B cell (primary cell): ENCODE results near the gene NOC2L. TPM values are rescaled to one million over a fixed set of nuclear protein-coding genes. Genes with fewer than 3 reads are reported as not detected.
A peak's percentile ranks its signal among the peaks of the same experiment; 100 is the strongest.

Experiments
- ATAC-seq: fragments of 200-7000 bp; cut with Tn5 transposase; one replicate; pipeline ENCODE4 v1.10.0; 2021; ENCODE audit warnings: low read depth, mild to moderate bottlenecking, moderate number of reproducible peaks, moderate library complexity
- CTCF ChIA-PET: fragments of 350-600 bp; sonication (Branson Sonifier 250); formaldehyde crosslinking; loops from one replicate; lab custom pipeline; 2021; ENCODE audit warnings: antibody characterized with exemption, inconsistent platforms; lab: Charles Lee
- POLR2A ChIA-PET: fragments of 350-600 bp; sonication (Branson Sonifier 250); formaldehyde crosslinking; loops from one replicate; lab custom pipeline; 2021; ENCODE audit warnings: antibody characterized with exemption; lab: Charles Lee
- DNase-seq: peaks from one replicate; pipeline ENCODE4 v3.0.0; 2013
- H2AFZ ChIP-seq: 2 replicates; pipeline ENCODE4 v1.6.1; 2012; ENCODE audit warnings: mild to moderate bottlenecking, low read depth, low read length; ENCODE audit not compliant: insufficient read depth, poor library complexity, severe bottlenecking
- H3K27ac ChIP-seq, 2 donors: 1 replicate in 1 of 2; 2 replicates in 1 of 2; pipeline ENCODE4 v1.5.1; 2012 to 2013; ENCODE audit warnings: low read length in 2 of 2, mild to moderate bottlenecking in 2 of 2, moderate library complexity in 1 of 2
- H3K27me3 ChIP-seq, 4 experiments: fragments of 200-600 bp in 1 of 4; sonication (generic) in 1 of 4; replicated peaks in 1 of 4; 1 replicate in 2 of 4; 2 replicates in 2 of 4; pipeline versions ENCODE4 v1.6.1 to v1.7.0; 2013 to 2016; ENCODE audit warnings: low read length in 3 of 4, mild to moderate bottlenecking in 2 of 4, mixed read lengths in 1 of 4, moderate library complexity in 1 of 4; ENCODE audit not compliant: insufficient read depth in 4 of 4, control insufficient read depth in 3 of 4; ENCODE audit errors: control extremely low read depth in 1 of 4
- H3K36me3 ChIP-seq, 2 experiments: replicated peaks in 1 of 2; 1 replicate in 1 of 2; 2 replicates in 1 of 2; pipeline versions ENCODE4 v1.6.1 to v1.7.1; 2013; ENCODE audit warnings: low read length in 1 of 2; ENCODE audit not compliant: insufficient read depth in 2 of 2, control insufficient read depth in 1 of 2; ENCODE audit errors: control extremely low read depth in 1 of 2, extremely low read depth in 1 of 2
- H3K4me1 ChIP-seq, 2 donors: fragments of 200-600 bp in 1 of 2; sonication (generic) in 1 of 2; 1 replicate in 1 of 2; 2 replicates in 1 of 2; pipeline versions ENCODE4 v1.5.1 to v1.6.1; 2013 to 2017; ENCODE audit warnings: low read length in 2 of 2; ENCODE audit not compliant: control insufficient read depth in 2 of 2, insufficient read depth in 2 of 2
- H3K4me2 ChIP-seq: replicated peaks from 2 replicates; pipeline ENCODE3; 2012; ENCODE audit warnings: mild to moderate bottlenecking, low read depth, low read length; ENCODE audit not compliant: poor library complexity, severe bottlenecking
- H3K4me3 ChIP-seq, 5 experiments: fragments of 200-600 bp in 1 of 5; sonication (generic) in 1 of 5; 1 replicate in 3 of 5; 2 replicates in 2 of 5; pipeline versions ENCODE4 v1.5.1 to v1.7.0; 2011 to 2016; ENCODE audit warnings: low read length in 4 of 5, mild to moderate bottlenecking in 4 of 5, low read depth in 2 of 5, control low read depth in 1 of 5, moderate library complexity in 1 of 5; ENCODE audit not compliant: insufficient read depth in 1 of 5; ENCODE audit errors: control extremely low read depth in 1 of 5, extremely low read depth in 1 of 5
- H3K79me2 ChIP-seq: fragments of 200-600 bp; sonication (generic); one replicate; pipeline ENCODE4 v1.6.0; 2016; ENCODE audit warnings: low read length; ENCODE audit not compliant: control insufficient read depth, insufficient read depth
- H3K9ac ChIP-seq: fragments of 200-600 bp; sonication (generic); 2 replicates; pipeline ENCODE4 v1.6.1; 2017; ENCODE audit warnings: mild to moderate bottlenecking, low read length, moderate library complexity
- H3K9me3 ChIP-seq, 3 donors: one replicate each; pipeline versions ENCODE4 v1.6.1 to v1.7.1; 2013; ENCODE audit warnings: low read length in 2 of 3; ENCODE audit not compliant: control insufficient read depth in 2 of 3, insufficient read depth in 1 of 3; ENCODE audit errors: control extremely low read depth in 1 of 3
- H4K20me1 ChIP-seq: 2 replicates; pipeline ENCODE4 v1.6.0; 2012; ENCODE audit warnings: mild to moderate bottlenecking, low read length; ENCODE audit not compliant: insufficient read depth, control insufficient read depth, poor library complexity, severe bottlenecking
- H3K27ac Mint-ChIP-seq: one replicate; pipeline ENCODE4 v1.8.0; 2021; ENCODE audit warnings: mixed read lengths
- H3K27me3 Mint-ChIP-seq: one replicate; pipeline ENCODE4 v1.8.0; 2021; ENCODE audit warnings: mixed read lengths
- H3K4me1 Mint-ChIP-seq: one replicate; pipeline ENCODE4 v1.8.0; 2021; ENCODE audit warnings: mixed read lengths
- H3K4me3 Mint-ChIP-seq: one replicate; pipeline ENCODE4 v1.8.0; 2021; ENCODE audit warnings: mixed read lengths
- H3K9me3 Mint-ChIP-seq: one replicate; pipeline ENCODE4 v1.8.0; 2022; ENCODE audit warnings: mixed read lengths; ENCODE audit not compliant: insufficient read depth
- EZH2 ChIP-seq: IDR thresholded peaks from 2 replicates; pipeline ENCODE4 v1.6.1; 2012; ENCODE audit warnings: borderline replicate concordance, low read depth, mild to moderate bottlenecking, moderate library complexity, low read length; ENCODE audit not compliant: insufficient read depth, poor library complexity, severe bottlenecking
- WGBS: methylation state at CpG from one replicate; pipeline ENCODE4 v1.1.5; 2013; ENCODE audit warnings: missing lambda C conversion rate; ENCODE audit not compliant: insufficient coverage; 5-methylcytosine and 5-hydroxymethylcytosine counted together
- intact Hi-C: fragments of 100-400 bp; cut with micrococcal nuclease; formaldehyde crosslinking; loops from one replicate; pipeline ENCODE4 v1.10.0; 2022
- polyA plus RNA-seq: library from polyadenylated mRNA; depleted of rRNA; stranded (reverse); fragments of >200 nt; gene quantifications from 2 replicates; pipeline ENCODE4 v1.2.3, GENCODE V29; 2012
- total RNA-seq, 2 donors: library from RNA; stranded (reverse); fragments of 120-200 nt in 1 of 2; gene quantifications; 1 replicate in 1 of 2; 2 replicates in 1 of 2; pipeline versions ENCODE4 v1.2.3 to v1.2.4, GENCODE V29; 2013 to 2022
- TF ChIP-seq, protein P1 (sequence below): fragments of 200-600 bp; IDR thresholded peaks from one replicate; pipeline ENCODE4 v1.8.0; 2022; ENCODE audit warnings: antibody characterized with exemption, mild to moderate bottlenecking

The NOC2L gene
- total and polyA plus RNA-seq, 2 donors (not counting 1 experiment from before 2014, with no cell fraction given) = 48.0 to 64.1 TPM

DNA sequence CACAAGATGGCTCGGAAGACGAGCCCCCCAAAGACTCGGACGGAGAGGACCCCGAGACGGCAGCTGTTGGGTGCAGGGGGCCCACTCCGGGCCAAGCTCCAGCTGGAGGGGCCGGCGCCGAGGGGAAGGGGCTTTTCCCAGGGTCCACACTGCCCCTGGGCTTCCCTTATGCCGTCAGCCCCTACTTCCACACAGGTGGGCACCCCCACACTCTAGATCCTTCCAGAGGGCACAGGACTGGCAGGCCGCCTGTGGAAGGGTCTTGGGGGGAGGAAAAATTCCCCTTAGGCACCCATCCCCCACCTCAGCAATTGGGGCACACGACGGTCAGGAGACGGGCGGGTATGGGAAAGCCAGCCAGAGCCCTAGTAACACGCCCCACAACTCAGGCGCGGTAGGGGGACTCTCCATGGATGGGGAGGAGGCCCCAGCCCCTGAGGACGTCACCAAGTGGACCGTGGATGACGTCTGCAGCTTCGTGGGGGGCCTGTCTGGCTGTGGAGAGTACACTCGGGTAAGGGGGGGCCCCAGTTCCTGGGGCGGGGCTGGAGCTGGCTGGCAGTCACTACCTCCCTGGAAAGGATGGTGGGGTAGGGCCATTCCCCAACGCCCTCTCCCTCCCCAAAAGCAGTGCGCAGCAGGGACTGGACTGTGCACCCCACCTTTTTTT lies 16.1 kb downstream of the NOC2L start:
- H3K4me3 ChIP-seq = no peak overlapping the region
- peak overlapping the region; percentile 90 for H3K4me2 ChIP-seq
- no peak for ATAC-seq
- H3K36me3 ChIP-seq = peaks cover 0 to 28% of the 10 kb centered on the region in 2 experiments
- ChIA-PET POLR2A (interaction anchor here (0.6 to 0.7 kb wide), 2 partner anchors 12 to 59 kb away, joined by 3 to 4 read pairs; no protein-coding TSS in a partner anchor), CTCF (interaction anchor here (0.7 to 1.5 kb wide), 3 partner anchors 38 to 1150 kb away, joined by 3 to 6 read pairs (median 4); no protein-coding TSS in a partner anchor)
- no peak overlapping the region for H2AFZ ChIP-seq
- no peak overlapping the region for H3K27ac ChIP-seq
- H3K9ac ChIP-seq = peak overlapping the region; percentile 62
- intact Hi-C loops = no loop called here
- H3K27ac Mint-ChIP-seq = no peak overlapping the region
- peak overlapping the region; percentile 37 for H3K4me3 Mint-ChIP-seq
- no peaks in the 10 kb centered on the region for H3K9me3 Mint-ChIP-seq
- H3K4me1 Mint-ChIP-seq = peaks cover 14% of the 10 kb centered on the region
- 23% methylated on average over 16 of the region's 27 CpGs for WGBS
- H3K4me1 ChIP-seq = peaks cover 30 to 31% of the 10 kb centered on the region in 2 donors
- peaks cover 0 to 44% (median 20%) of the 10 kb centered on the region in 4 experiments for H3K27me3 ChIP-seq
- no peaks in the 10 kb centered on the region for H3K79me2 ChIP-seq
- no peak for TF ChIP-seq EZH2
- TF ChIP-seq, protein P1, sequence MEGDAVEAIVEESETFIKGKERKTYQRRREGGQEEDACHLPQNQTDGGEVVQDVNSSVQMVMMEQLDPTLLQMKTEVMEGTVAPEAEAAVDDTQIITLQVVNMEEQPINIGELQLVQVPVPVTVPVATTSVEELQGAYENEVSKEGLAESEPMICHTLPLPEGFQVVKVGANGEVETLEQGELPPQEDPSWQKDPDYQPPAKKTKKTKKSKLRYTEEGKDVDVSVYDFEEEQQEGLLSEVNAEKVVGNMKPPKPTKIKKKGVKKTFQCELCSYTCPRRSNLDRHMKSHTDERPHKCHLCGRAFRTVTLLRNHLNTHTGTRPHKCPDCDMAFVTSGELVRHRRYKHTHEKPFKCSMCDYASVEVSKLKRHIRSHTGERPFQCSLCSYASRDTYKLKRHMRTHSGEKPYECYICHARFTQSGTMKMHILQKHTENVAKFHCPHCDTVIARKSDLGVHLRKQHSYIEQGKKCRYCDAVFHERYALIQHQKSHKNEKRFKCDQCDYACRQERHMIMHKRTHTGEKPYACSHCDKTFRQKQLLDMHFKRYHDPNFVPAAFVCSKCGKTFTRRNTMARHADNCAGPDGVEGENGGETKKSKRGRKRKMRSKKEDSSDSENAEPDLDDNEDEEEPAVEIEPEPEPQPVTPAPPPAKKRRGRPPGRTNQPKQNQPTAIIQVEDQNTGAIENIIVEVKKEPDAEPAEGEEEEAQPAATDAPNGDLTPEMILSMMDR = no peak
- H4K20me1 ChIP-seq = peaks cover 17% of the 10 kb centered on the region
- DNase-seq = peak; percentile 34
- H3K27me3 Mint-ChIP-seq = peaks cover 18% of the 10 kb centered on the region
- H3K9me3 ChIP-seq = peaks cover 0 to 5% (median 0%) of the 10 kb centered on the region in 3 donors

DNA sequence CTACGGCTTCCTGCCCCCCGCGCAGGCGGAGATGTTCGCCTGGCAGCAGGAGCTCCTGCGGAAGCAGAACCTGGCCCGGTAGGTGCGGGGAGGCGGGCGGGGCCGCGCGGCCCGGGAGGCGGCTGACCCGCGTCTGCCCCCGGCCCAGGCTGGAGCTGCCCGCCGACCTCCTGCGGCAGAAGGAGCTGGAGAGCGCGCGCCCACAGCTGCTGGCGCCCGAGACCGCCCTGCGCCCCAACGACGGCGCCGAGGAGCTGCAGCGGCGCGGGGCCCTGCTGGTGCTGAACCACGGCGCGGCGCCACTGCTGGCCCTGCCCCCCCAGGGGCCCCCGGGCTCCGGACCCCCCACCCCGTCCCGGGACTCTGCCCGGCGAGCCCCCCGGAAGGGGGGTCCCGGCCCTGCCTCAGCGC lies 16.6 kb downstream of the NOC2L start:
- peak overlapping the region in 2 of 5 experiments; percentile 34 to 56 for H3K4me3 ChIP-seq
- peaks cover 30 to 31% of the 10 kb centered on the region in 2 donors for H3K4me1 ChIP-seq
- Mint-ChIP-seq H3K4me3 (peak overlapping the region; percentile 37), H3K27ac (no peak overlapping the region), H3K9me3 (no peaks in the 10 kb centered on the region), H3K4me1 (peaks cover 14% of the 10 kb centered on the region), H3K27me3 (peaks cover 22% of the 10 kb centered on the region)
- H3K27me3 ChIP-seq = peaks cover 0 to 48% (median 20%) of the 10 kb centered on the region in 4 experiments
- H4K20me1 ChIP-seq = peaks cover 11% of the 10 kb centered on the region
- under 1% methylated on average over 47 of the region's 48 CpGs for WGBS
- H3K9ac ChIP-seq = peak overlapping the region; percentile 62
- DNase-seq (peak; percentile 43), ATAC-seq (no peak)
- POLR2A ChIA-PET = interaction anchor here (0.6 kb wide), 1 partner anchor 60 kb away, joined by 3 read pairs; no protein-coding TSS in a partner anchor
- no peak overlapping the region for H2AFZ ChIP-seq
- peaks cover 0 to 5% (median 0%) of the 10 kb centered on the region in 3 donors for H3K9me3 ChIP-seq
- peak overlapping the region; percentile 90 for H3K4me2 ChIP-seq
- H3K79me2 ChIP-seq = no peaks in the 10 kb centered on the region
- H3K36me3 ChIP-seq = peaks cover 0 to 22% of the 10 kb centered on the region in 2 experiments
- no peak for TF ChIP-seq EZH2
- TF ChIP-seq, protein P1 = no peak
- no peak overlapping the region for H3K27ac ChIP-seq
- intact Hi-C loops = no loop called here
- CTCF ChIA-PET = interaction anchor here (1.0 to 1.5 kb wide), 2 partner anchors 37 to 38 kb away, joined by 3 to 4 read pairs; no protein-coding TSS in a partner anchor
